Measurements from ENCODE around the gene HAPLN1.

Gene HAPLN1

DNA sequence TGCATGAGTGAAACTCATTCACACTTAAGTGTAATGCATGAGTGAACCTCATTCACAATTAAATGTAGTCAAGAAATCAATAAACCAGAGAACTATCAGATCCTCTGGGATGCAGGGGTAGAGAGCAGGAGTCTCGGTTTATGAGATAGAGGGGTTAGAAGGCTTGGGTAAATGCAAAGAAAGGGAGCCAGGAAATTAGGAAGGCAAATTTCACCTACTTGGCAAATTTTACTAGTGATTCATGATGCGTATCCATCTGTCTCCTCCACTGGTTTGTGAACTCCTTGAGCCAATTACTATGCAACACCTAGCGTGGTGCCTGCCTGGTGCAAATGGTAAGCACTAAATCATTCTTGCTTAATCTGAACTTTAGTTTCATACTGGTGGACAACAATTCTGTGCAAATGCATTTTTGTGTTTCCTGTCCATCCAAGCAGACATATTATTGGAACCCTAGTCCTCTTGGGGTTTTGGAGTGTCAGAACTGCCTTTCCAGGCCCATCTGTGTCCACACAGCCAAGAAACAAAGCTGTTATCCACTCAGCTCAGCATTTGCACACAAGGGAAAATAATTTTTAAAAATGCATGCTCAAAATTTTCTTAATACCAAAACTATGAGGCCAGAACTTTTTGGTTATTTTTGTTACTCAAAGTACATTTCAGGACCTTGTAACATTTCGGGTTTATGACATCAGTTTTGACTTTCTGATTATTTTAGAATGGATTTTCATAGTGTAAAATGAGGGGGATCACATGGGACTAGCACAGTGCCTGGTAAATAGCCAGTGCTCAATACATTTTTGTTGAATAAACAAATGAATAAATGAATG is 5.2 kb downstream of the HAPLN1 start:
- DNase-seq = no peak

DNA sequence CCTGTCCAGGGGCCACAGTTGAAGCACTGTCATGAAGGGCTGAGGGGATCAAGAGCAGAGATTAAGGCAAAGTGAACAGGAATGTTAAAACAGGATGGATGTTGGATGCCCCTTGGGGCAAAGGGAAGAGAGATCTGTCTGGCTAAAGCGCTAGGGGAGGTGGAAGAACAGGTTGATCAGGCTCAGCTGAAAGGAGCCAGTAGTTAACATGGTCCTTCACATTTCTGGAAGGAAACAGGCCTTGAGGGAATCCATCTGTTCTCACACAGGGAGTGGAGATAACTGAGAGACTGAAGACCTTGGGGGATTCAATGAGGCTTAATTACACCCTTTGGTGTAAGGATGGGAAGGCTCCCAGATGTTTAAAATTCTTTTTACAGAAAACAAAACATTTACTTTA is 5.8 kb downstream of the HAPLN1 start:
- no peak for DNase-seq

DNA sequence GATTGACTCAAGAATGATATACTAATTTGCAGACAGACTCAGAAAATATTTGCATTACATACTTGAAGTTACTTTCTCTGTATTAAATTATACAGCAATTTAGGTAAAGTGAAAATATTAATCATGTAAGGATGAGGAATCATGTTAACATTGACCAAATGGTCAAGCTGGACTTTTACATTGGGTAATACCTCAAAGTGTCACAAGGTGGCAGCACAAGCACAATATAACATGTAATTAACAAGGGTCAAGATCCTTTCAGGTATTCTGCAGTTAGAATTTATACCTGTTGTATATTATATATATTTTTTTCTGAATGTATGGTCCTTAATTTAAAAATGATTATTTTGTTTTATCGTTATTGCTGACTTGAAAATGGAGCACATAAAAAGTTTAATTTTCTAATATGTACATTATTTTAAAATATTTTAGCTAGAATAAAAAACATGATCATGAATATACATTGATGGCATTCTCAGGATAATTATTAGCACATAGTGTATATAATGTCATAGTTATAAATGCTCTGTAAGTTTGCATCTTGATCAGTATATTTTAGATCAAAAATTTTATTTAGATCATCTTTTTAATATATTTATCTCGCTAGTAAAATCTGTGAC is 8.6 kb downstream of the HAPLN1 start:
- DNase-seq = peak; percentile 18

DNA sequence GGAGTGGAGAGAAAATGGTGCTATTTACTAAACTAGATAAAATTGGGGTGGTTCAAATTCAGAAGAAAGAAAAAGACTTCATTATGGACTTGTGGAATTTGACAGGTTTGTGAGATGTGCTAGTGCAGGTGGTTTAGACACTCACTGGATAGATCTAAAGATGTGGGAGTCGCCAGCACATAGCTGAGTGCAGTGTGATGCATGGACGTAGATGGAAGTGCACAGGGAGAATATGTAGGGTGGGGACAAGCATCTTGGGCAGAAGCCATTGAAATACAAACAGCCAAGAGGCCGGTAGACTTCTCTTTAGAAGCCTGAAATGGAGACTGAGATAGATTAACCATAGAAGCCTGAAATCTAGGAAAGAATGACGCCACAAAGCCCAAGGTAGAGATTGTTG is 10.7 kb downstream of the HAPLN1 start:
- DNase-seq = no peak

DNA sequence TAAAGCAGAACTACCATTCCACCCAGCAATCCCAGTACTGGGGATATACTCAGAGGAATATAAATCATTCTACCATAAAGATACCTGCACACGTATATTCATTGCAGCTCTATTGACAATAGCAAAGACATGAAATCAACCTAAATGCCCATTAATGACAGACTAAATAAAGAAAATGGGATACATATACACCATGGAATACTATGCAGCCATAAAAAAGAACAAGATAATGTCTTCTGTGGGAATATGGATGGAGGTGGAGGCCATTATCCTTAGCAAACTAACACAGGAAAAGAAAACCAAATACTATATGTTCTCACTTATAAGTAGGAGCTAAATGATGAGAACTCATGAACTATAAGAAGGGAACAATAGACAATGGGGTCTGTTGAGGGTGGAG is 12.5 kb downstream of the HAPLN1 start:
- no peak for DNase-seq

DNA sequence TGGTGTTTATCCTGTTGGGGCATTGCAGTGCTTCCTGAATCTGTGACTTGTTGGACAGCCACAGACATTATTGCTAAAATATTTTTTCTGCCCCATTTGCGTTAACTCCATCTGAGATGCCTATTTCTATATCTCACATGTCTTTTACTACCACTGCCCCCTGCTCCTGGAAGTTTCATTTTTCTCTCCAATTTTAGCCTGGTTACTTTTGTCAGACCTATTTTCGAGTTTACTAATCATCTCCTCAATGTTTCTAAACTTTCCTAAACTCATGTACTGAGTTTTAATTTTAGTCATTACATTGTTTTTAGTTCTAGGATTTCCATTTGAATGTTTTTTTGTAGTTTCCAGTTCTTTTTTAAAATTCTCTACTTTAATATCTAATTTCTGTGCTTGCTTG is 17.6 kb downstream of the HAPLN1 start:
- DNase-seq = no peak

DNA sequence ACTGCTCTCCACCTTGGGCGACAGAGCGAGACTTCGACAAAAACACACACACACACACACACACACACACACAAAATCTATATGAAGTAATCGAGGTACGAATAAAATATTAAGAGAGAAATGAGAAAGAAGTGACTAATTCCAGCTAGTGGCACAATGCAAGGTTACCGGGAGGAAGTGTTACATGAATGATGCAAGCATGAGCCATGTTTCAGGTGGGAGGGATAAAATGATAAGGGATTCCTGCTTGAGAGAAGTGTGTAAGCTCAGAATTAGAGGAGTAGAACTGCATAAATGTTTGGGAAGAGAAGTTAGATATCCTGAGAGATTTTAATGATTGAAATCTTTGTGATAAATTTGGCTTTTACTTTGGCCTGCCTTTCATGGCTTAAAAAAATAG is 18.8 kb downstream of the HAPLN1 start:
- no peak for DNase-seq

DNA sequence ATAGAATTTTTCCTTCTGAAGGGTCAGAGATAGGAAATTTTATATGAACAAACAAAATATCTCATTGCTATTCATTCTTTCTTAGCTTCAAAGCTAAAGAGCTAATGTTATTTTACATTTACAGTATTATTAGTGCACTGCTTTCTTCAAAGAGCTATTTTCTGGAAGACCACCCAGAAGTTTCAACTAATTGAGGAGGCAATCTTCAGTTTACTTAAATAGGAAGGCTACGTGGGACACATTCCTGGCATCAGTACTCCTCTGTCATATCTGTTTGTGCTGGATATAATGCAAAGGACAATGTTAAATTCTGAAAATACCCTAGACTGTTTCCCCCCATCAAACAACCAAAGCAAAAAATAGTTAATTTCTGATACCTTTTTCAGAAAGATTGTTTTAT is 30.8 kb downstream of the HAPLN1 start:
- no peak for DNase-seq

DNA sequence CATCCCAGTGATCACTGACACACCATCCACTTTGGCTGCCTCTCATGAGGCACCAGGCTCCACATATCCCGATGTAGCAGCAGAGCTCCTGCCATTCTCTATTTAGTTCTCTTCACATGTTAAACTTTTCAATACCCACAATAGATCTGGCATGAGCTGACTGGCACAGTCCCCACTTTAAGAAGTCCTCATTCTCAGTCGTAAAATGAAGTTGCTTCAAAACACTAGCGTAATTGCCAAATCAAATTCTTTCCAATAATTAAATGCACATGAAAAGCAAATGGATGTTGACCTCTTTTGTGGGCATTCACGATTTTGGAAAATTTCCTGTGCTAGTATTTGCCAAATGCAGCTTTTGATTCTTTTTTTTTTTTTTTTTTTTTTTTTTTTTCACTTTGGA is 32.4 kb downstream of the HAPLN1 start:
- no peak for DNase-seq

DNA sequence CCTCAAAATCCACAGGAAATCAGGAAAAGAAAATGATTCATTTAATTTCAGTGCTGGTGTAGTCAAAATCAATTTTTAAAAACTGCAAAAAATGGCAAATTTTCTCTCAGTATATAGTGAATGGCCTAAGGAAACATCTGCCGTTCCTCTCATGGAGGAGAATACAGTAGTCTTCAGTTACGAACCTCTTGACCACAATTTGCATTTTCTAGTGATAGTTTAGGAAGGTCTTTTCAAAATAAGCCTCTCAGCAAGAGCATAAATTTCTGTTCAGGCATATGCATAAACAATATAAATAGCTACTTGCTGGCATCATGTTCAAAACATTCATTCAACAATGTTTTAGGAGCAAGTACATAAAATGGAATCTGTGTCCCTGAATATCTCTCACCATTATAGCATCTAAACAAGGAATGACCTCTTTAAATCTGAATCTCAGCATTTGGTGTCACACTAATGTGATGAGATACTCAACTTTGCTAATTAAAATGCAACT is 33.5 kb downstream of the HAPLN1 start:
- no peak for DNase-seq

DNA sequence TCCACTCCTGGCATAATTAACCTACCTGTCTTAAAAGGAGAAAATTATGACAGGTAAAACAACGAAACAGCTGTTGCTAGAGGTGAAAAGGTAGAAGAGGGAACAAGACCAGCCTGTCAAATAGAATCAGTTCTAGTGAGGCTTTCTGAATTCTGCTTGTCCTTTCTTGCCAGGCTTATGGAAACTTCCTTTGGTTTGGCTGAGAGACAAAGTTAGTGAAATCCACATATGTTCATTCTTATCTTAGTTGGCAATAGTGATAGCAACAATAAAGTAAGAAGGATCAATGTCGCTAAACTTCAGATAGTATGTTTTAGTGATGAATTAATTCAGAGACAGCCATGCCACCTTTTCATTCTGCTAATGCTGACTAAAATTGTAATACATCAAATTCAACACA is 34.4 kb downstream of the HAPLN1 start:
- no peak for DNase-seq

DNA sequence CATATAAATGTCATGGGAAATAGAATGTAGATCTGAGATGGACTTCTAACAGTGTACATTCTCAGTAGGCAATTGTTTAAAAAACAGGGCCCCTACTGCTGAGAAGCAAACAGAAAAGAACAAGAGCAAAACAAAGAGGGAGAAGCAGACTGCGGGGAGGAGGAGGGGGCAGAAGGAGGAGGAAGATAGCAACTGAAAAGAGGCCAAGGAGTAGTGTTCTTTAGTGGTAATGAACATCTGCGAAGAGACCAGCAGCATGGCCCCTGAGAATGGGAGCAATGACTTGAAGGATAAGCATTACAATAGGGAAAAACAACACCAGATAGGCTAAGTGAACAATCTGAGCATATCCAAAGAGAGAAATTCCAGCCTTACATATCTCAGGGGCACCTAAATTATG is 36.8 kb downstream of the HAPLN1 start:
- no peak for DNase-seq

DNA sequence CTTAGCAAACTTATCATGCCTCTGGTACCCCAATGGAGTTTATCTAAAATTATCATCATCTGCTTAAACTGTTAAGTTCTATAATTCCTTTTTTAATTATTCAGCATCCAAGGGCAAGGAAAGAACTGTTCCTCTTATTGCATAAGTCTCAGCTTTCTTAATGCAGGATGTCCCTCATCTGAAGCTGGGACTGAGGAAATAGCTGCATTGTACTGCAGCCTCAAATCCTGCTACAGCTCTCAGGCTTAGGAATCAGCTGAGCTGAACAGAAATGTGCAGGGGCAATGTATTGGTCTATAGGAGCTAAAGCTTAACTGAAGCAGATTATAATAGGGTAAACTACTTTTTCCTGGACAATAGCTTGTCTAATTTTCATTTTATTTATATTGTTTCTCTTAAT is 48.0 kb downstream of the HAPLN1 start:
- DNase-seq = no peak

DNA sequence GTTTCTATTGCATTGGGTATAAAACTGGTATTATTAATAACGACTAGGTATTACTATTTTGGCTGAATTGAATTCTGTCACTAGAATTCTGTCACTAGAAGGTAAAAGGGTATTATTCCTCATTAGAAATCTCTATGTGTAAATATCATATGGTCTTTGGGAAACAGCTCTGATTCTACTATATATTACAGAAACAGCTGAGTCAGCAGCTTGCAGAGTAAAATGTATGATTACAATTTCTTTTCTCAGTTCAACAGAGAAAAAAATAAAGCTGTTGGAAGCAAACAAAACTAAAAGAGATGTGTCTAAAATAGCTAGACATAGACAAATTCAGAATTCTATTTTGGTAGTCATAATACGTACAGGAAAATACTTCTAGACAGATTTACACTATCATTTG is 48.5 kb downstream of the HAPLN1 start:
- DNase-seq = no peak

DNA sequence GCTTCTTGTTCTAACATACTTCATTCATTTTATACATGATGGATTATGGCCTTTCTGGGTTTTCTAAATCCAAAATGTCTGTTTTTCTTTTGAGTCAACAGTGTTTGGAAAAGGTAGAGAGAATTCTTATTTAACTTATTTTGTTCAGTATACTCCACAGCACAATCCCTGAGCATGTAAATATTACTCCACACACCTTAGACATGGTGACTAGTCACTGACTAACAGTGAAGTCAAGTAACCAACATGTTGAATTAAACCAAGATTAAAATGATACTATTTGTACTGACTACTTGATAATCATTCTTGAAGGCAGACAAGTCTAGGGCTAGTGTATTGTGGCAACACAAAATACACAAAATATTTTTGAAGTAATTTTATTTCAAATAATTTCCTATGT is 55.0 kb downstream of the HAPLN1 start:
- DNase-seq = no peak

DNA sequence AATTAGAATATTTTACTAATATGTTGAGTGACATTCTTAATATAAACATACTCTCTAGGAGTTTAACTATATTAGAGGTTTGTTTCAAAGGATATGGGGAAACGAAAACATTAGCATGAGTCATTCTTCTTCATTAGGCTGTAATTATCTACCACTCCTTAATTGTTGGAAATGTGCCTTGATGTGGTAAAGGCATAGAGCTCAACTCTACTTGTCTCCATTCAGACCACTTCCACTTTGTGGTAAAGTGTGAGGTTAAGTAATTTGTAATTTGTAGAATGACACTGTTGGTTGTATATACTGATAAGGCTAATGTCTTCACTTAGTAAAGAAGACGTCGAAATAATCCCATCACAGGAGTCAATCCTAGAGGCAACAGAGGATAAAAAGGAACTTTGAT is 58.1 kb downstream of the HAPLN1 start:
- DNase-seq = no peak

DNA sequence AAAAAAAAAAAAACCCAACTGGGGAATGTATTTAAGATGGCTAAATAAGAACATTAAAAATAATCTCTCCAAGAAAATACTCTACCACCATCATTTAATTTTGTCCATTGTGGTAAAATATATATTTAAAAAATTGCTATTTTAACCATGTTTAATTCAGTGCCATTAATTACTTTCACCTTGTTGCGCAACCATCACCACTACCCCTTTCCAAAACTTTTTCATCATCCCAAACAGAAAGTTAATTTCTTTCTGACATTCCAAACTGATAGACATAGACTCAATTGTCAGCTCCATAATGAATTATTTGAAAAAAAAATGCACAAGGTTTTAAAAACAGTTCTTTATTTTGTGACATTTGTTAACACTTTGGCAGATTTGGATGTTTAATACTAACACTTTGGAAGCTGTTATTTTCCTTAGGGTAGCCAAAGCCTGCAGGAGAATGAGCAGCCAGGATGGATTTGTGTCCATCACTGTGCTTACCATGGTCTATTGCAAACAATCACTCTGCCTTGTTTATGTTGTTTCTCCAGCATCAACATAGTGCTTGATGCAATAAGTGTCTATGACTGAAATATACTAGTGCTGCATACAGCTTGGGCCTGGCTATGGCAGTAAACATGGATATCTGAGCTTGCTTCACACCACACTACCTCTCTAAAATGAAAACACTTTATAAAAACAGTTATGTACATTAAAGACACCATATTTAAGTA is 62.7 kb downstream of the HAPLN1 start:
- DNase-seq = no peak

DNA sequence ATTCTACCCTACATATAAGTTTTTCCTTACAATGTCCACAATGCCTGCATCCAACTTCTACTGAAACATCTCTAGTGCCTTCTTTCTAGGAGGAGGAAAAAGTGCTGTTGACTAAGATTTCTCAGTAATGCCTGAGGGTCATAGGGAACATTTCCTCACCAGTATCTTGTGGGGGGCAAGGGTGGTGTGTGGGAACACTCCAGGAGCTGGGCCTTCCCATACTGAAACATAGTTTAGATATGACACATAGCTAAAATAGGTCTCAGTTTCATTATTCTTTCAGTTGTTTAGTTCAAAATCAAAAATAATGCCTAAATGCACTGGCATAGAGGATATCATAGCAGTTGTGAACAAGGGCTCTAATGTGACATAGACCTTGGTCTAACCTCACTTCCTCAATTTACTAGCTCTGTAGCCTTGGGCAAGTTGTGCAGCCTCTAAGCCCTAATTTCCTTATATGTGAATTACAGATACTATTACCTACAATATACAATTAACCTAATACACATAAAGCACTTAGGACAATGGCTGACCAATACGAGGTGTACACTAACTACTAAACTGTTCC is 66.1 kb downstream of the HAPLN1 start:
- no peak for DNase-seq

DNA sequence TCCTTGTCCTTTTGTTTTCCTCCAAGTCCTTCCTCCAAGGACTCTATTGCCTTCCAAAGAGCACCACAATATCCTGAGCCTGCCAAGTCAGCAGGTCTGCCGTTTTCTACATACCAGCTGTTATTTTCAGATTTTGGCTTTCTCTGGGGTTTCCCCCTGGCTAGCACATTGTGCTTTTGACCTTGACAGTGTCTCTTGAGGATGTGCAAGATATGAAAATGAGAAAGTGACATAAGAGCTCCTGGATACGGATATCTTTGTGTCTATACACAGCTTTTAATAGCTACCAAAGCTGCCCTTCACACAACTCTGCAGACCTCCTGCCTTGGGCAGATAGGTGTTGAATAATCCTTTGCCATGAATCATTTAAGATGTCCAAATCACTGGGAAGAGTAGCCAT is 67.0 kb downstream of the HAPLN1 start:
- DNase-seq = no peak

DNA sequence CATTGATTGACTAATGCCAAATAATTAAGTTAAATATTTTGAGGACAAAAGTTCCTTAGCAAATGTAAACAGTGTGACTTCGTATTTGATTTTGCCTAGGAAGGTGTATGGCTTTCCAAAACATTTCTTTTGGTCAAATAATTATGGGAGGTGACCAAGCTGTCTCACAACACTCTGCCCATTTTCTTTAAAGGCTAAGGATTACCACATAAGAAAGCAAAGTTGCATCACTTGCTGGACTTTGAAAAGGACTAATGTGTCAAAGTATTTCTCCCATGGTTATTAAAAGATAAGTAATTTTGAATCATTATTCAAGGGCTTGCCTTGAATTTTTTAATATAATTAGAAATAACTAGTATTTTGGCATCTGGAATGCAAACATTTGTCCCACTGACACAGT is 74.7 kb downstream of the HAPLN1 start:
- DNase-seq = no peak

DNA sequence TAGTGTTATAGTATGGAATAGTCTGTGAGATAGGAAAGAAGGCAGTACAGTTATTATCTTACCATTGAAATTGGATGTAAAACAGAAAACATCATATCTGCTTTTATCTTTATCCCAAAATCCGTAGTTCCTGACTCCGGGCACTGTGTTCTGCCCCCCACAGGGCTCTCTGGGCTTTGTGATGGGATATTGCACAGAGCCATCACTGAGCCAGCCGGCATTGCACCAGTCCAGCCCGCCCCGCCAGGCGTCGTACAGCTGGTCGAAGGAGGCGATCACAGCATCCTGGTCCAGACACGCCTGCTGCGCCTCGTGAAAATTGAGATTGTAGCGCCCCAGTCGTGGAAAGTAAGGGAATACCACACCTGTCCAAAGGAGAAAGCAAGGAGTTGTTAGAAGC is 76.4 kb downstream of the HAPLN1 start:
- DNase-seq = no peak

DNA sequence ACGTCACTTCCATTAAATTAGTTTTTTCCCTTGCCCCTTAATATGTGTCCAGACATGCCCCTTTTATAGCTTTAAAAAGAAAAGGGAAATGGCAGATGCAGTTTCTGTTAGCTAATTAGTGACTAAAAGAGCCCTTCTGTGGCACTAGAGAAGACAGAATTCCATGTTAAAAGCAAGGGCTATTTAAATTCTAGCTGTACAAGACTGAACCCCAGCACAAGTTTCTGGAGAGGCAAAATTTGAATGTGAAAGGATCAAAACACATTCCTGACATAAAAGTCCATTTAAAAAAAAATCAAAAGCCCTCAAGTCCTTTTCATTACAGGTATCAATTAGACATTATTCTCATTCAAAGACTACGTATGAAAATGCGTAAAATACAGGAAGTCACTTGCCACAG is 78.7 kb downstream of the HAPLN1 start:
- DNase-seq = no peak

DNA sequence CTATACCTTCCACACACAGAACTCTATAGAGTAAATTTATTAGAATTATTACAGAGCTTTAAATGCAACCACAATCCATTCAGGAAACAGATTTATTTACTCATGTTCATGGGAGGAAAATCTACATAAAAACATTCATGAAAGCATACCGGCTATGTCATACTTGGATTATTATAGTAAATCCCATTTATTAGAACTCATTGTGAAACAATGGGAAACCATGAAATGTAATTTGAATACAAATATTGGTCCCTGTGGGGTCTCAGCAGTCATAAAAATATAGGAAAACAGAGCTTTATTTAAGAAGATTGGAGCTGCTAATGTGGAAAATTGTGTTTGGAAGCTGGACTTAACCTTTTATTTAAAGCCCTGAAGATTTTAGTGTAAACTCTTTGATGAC is 80.7 kb downstream of the HAPLN1 start:
- no peak for DNase-seq

DNA sequence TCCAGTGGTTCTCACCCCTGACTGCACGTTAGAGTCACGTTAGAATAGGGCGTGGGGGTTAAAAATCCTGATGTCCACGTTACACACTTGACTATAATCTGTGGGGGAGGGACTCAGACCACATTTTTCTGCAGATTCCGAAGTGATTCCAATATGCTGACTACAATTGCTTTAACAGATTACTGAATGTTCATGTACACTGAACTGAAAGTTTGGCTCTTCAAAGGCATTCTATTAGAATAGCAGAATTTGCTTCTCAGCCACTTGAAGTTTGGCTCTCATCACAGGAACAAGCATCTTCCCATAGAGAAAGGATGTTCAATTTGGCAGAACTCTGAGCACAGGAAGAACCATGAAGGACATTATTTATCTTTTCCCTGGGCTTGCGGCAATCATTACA is 84.5 kb downstream of the HAPLN1 start:
- DNase-seq = no peak

Measured in KG1 (cell line).